Measurements from ENCODE around the gene FRYL. TPM values are rescaled to one million over a fixed set of nuclear protein-coding genes. Genes with fewer than 3 reads are reported as not detected.

Gene FRYL
- total RNA-seq, 1 experiment from 2014 or later, result 47.7 TPM

GRCh38 chr4:48709901-48710300, 70.2 kb downstream of the FRYL start (continued):
- TF ChIP-seq JUND (IDR thresholded peaks at IDR 0.05) (no peak), EGR1 (IDR thresholded peaks at IDR 0.05; ENCODE audit: low read depth) (no peak), POLR2AphosphoS5 (IDR thresholded peaks at IDR 0.05; ENCODE audit: low read depth, low read length) (no peak), MAX (IDR thresholded peaks at IDR 0.05) (no peak), CEBPB (IDR thresholded peaks at IDR 0.05; ENCODE audit: low read depth) (no peak), POLR2A (IDR thresholded peaks at IDR 0.05; ENCODE audit: borderline replicate concordance, extremely low read depth, insufficient read depth, insufficient read length) (no peak), TCF7L2 (IDR thresholded peaks at IDR 0.05; ENCODE audit: borderline replicate concordance, extremely low read depth, insufficient read depth, insufficient read length) (no peak), EZH2 (IDR thresholded peaks at IDR 0.05) (no peak)

- Histone ChIP-seq H3K4me2 (ENCODE audit: low read length) (no peak overlapping the region), H3K36me3 (ENCODE audit: control insufficient read depth in 1 of 2, insufficient read depth in 2 of 2, low read length in 2 of 2) (no peaks in the 10 kb centered on the region), H3K4me3 (replicated peaks in 1 of 2; ENCODE audit: low read depth in 1 of 2, low read length in 2 of 2) (no peak overlapping the region), H2AFZ (ENCODE audit: low read depth, low read length, poor library complexity, severe bottlenecking) (no peak overlapping the region), H4K20me1 (ENCODE audit: insufficient read depth) (no peaks in the 10 kb centered on the region), H3K9me2 (ENCODE audit: insufficient read depth) (no peaks in the 10 kb centered on the region), H3K79me2 (ENCODE audit: insufficient read depth, low read length) (peaks cover 2% of the 10 kb centered on the region; the same call in 1 of the 2 replicates), H3K27ac (ENCODE audit: low read depth, low read length) (no peak overlapping the region), H3K9ac (ENCODE audit: low read length) (no peak overlapping the region), H3K4me1 (ENCODE audit: control insufficient read depth in 1 of 2, insufficient read depth in 2 of 2, low read length in 2 of 2) (no peaks in the 10 kb centered on the region), H3K9me3 (ENCODE audit: control insufficient read depth in 1 of 2, insufficient read depth in 1 of 2, low read depth in 1 of 2, low read length in 2 of 2) (no peaks in the 10 kb centered on the region), H3K27me3 (ENCODE audit: insufficient read depth, low read length) (no peaks in the 10 kb centered on the region)
- ChIA-PET RAD21 (ENCODE audit: low non-redundant PET in 1 of 2, low total read pairs in 2 of 2, uncharacterized antibody in 2 of 2, unreplicated experiment in 2 of 2) (no interaction called here), POLR2A (no interaction called here), CTCF (no interaction called here)
- DNase-seq (ENCODE audit: low read depth, low spot score), result no peak
- ATAC-seq, result no peak
- intact Hi-C loops (cut with micrococcal nuclease), result no loop called here
- no TSS peak for BruUV-seq (replicated peaks)
- TF ChIP-seq CEBPB (IDR thresholded peaks at IDR 0.05; ENCODE audit: low read depth) (no peak), JUND (IDR thresholded peaks at IDR 0.05) (no peak), EZH2 (IDR thresholded peaks at IDR 0.05) (no peak), ZBTB33 (IDR thresholded peaks at IDR 0.05; ENCODE audit: extremely low read depth, insufficient replicate concordance, low read length) (no peak), EZH2phosphoT487 (IDR thresholded peaks at IDR 0.05; ENCODE audit: borderline replicate concordance) (no peak), ZNF274 (IDR thresholded peaks at IDR 0.05; ENCODE audit: low read depth, low read length) (no peak), TCF7L2 (IDR thresholded peaks at IDR 0.05; ENCODE audit: borderline replicate concordance, extremely low read depth, insufficient read depth, insufficient read length) (no peak), SP1 (IDR thresholded peaks at IDR 0.05; ENCODE audit: low read depth) (no peak), SIN3A (IDR thresholded peaks at IDR 0.05; ENCODE audit: low read depth) (no peak), YY1 (IDR thresholded peaks at IDR 0.05; ENCODE audit: extremely low read depth, insufficient replicate concordance, low read depth, low read length) (no peak), POLR2AphosphoS5 (IDR thresholded peaks at IDR 0.05; ENCODE audit: low read depth, low read length) (no peak), POLR2A (IDR thresholded peaks at IDR 0.05; ENCODE audit: borderline replicate concordance, extremely low read depth, insufficient read depth, insufficient read length) (no peak), SRF (IDR thresholded peaks at IDR 0.05; ENCODE audit: low read depth) (no peak), ELF1 (IDR thresholded peaks at IDR 0.05; ENCODE audit: borderline replicate concordance, low read depth) (no peak), EGR1 (IDR thresholded peaks at IDR 0.05; ENCODE audit: low read depth) (no peak), FOSL1 (IDR thresholded peaks at IDR 0.05; ENCODE audit: low read depth) (no peak), RAD21 (IDR thresholded peaks at IDR 0.05; ENCODE audit: low read depth) (no peak)
- TF ChIP-seq, protein P1, sequence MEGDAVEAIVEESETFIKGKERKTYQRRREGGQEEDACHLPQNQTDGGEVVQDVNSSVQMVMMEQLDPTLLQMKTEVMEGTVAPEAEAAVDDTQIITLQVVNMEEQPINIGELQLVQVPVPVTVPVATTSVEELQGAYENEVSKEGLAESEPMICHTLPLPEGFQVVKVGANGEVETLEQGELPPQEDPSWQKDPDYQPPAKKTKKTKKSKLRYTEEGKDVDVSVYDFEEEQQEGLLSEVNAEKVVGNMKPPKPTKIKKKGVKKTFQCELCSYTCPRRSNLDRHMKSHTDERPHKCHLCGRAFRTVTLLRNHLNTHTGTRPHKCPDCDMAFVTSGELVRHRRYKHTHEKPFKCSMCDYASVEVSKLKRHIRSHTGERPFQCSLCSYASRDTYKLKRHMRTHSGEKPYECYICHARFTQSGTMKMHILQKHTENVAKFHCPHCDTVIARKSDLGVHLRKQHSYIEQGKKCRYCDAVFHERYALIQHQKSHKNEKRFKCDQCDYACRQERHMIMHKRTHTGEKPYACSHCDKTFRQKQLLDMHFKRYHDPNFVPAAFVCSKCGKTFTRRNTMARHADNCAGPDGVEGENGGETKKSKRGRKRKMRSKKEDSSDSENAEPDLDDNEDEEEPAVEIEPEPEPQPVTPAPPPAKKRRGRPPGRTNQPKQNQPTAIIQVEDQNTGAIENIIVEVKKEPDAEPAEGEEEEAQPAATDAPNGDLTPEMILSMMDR (IDR thresholded peaks at IDR 0.05 in 2 of 3, conservative IDR thresholded peaks at IDR 0.05 in 1 of 3; ENCODE audit: borderline replicate concordance in 1 of 3, insufficient read depth in 1 of 3, low read depth in 2 of 3, low read length in 2 of 3), result no peak
Measured at GRCh38 chr4:48708610-48709009, 71.5 kb downstream of the FRYL start.

Data from HCT116 (cell line).